ENCODE results near the gene BLVRA. TPM values are rescaled to one million over a fixed set of nuclear protein-coding genes. Genes with fewer than 3 reads are reported as not detected.

Gene BLVRA
- total RNA-seq, 1 donor from 2014 or later, result 18.2 TPM

GRCh38 chr7:43764807-43765491, 6.5 kb downstream of the BLVRA start:
- Mint-ChIP-seq H3K27me3 (ENCODE audit: unreplicated experiment) (peaks cover 2% of the 10 kb centered on the region), H3K4me1 (ENCODE audit: unreplicated experiment) (peaks cover 2% of the 10 kb centered on the region), H3K27ac (ENCODE audit: unreplicated experiment) (no peak overlapping the region), H3K4me3 (ENCODE audit: unreplicated experiment) (no peak overlapping the region), H3K9me3 (ENCODE audit: unreplicated experiment) (no peaks in the 10 kb centered on the region), H3K36me3 (ENCODE audit: low read depth, unreplicated experiment) (no peaks in the 10 kb centered on the region)
- no peak for DNase-seq (ENCODE audit: low spot score)
- no peak for TF ChIP-seq CTCF (IDR thresholded peaks at IDR 0.05; ENCODE audit: unreplicated experiment)

GRCh38 chr7:43766564-43766963, 8.1 kb downstream of the BLVRA start:
- H3K9me3 Mint-ChIP-seq (ENCODE audit: unreplicated experiment), result no peaks in the 10 kb centered on the region
- H3K36me3 Mint-ChIP-seq (ENCODE audit: low read depth, unreplicated experiment), result no peaks in the 10 kb centered on the region
- H3K4me1 Mint-ChIP-seq (ENCODE audit: unreplicated experiment), result peaks cover 10% of the 10 kb centered on the region
- DNase-seq (ENCODE audit: low spot score), result no peak
- no peak for TF ChIP-seq CTCF (IDR thresholded peaks at IDR 0.05; ENCODE audit: unreplicated experiment)
- H3K27ac Mint-ChIP-seq (ENCODE audit: unreplicated experiment), result no peak overlapping the region
- peaks cover 2% of the 10 kb centered on the region for H3K27me3 Mint-ChIP-seq (ENCODE audit: unreplicated experiment)
- H3K4me3 Mint-ChIP-seq (ENCODE audit: unreplicated experiment), result no peak overlapping the region

- Mint-ChIP-seq H3K27me3 (ENCODE audit: unreplicated experiment) (peaks cover 4% of the 10 kb centered on the region), H3K4me3 (ENCODE audit: unreplicated experiment) (no peak overlapping the region), H3K36me3 (ENCODE audit: low read depth, unreplicated experiment) (no peaks in the 10 kb centered on the region), H3K9me3 (ENCODE audit: unreplicated experiment) (no peaks in the 10 kb centered on the region), H3K4me1 (ENCODE audit: unreplicated experiment) (peaks cover 17% of the 10 kb centered on the region), H3K27ac (ENCODE audit: unreplicated experiment) (no peak overlapping the region)
- no peak for TF ChIP-seq CTCF (IDR thresholded peaks at IDR 0.05; ENCODE audit: unreplicated experiment)
- no peak for DNase-seq (ENCODE audit: low spot score)
Observed at GRCh38 chr7:43767311-43767710, 8.8 kb downstream of the BLVRA start.

- Mint-ChIP-seq H3K4me1 (ENCODE audit: unreplicated experiment) (peaks cover 18% of the 10 kb centered on the region), H3K36me3 (ENCODE audit: low read depth, unreplicated experiment) (peaks cover 5% of the 10 kb centered on the region), H3K4me3 (ENCODE audit: unreplicated experiment) (no peak overlapping the region), H3K27me3 (ENCODE audit: unreplicated experiment) (peaks cover 4% of the 10 kb centered on the region), H3K9me3 (ENCODE audit: unreplicated experiment) (no peaks in the 10 kb centered on the region), H3K27ac (ENCODE audit: unreplicated experiment) (no peak overlapping the region)
- DNase-seq (ENCODE audit: low spot score), result no peak
- TF ChIP-seq CTCF (IDR thresholded peaks at IDR 0.05; ENCODE audit: unreplicated experiment), result no peak
Observed at GRCh38 chr7:43768201-43768886, 9.9 kb downstream of the BLVRA start.

- Mint-ChIP-seq H3K4me3 (ENCODE audit: unreplicated experiment) (no peak overlapping the region), H3K4me1 (ENCODE audit: unreplicated experiment) (peaks cover 18% of the 10 kb centered on the region), H3K27ac (ENCODE audit: unreplicated experiment) (no peak overlapping the region), H3K36me3 (ENCODE audit: low read depth, unreplicated experiment) (peaks cover 5% of the 10 kb centered on the region), H3K27me3 (ENCODE audit: unreplicated experiment) (peaks cover 4% of the 10 kb centered on the region), H3K9me3 (ENCODE audit: unreplicated experiment) (no peaks in the 10 kb centered on the region)
- TF ChIP-seq CTCF (IDR thresholded peaks at IDR 0.05; ENCODE audit: unreplicated experiment), result no peak
- DNase-seq (ENCODE audit: low spot score), result no peak
Observed at GRCh38 chr7:43768887-43769272, 10.4 kb downstream of the BLVRA start.

Measured in endothelial cell (in vitro differentiated cells).